Smooth muscle cell (in vitro differentiated cells): ENCODE measurements around the gene ZBTB45. TPM values are rescaled to one million over a fixed set of nuclear protein-coding genes. Genes with fewer than 3 reads are reported as not detected.
A peak's percentile ranks its signal among the peaks of the same experiment; 100 is the strongest.

Source experiments
- DNase-seq: peaks from one replicate; lab custom pipeline; 2025; ENCODE audit not compliant: unreplicated experiment; lab: John Stamatoyannopoulos, UW
- H2AFZ ChIP-seq: fragments of 200-600 bp; sonication (generic); 2 replicates; pipeline ENCODE4 v1.6.0; 2016; ENCODE audit warnings: antibody characterized with exemption, low read depth, mild to moderate bottlenecking
- H3F3A ChIP-seq: fragments of 200-600 bp; sonication (generic); 2 replicates; pipeline ENCODE4 v1.6.0; 2017; ENCODE audit warnings: antibody characterized with exemption, low read depth
- H3K27ac ChIP-seq: fragments of 200-600 bp; sonication (generic); 2 replicates; pipeline ENCODE4 v1.5.1; 2016; ENCODE audit warnings: low read depth, mild to moderate bottlenecking
- H3K27me3 ChIP-seq: fragments of 200-600 bp; sonication (generic); 2 replicates; pipeline ENCODE4 v1.6.1; 2016; ENCODE audit warnings: low read depth, mild to moderate bottlenecking
- H3K36me3 ChIP-seq: fragments of 200-600 bp; sonication (generic); 2 replicates; pipeline ENCODE4 v1.5.1; 2016; ENCODE audit warnings: low read depth
- H3K4me1 ChIP-seq: fragments of 200-600 bp; sonication (generic); 2 replicates; pipeline ENCODE4 v1.5.1; 2016; ENCODE audit warnings: low read depth
- H3K4me2 ChIP-seq: fragments of 200-600 bp; sonication (generic); 2 replicates; pipeline ENCODE4 v1.6.0; 2016; ENCODE audit warnings: mild to moderate bottlenecking
- H3K4me3 ChIP-seq: fragments of 200-600 bp; sonication (generic); 2 replicates; pipeline ENCODE4 v1.5.1; 2016; ENCODE audit warnings: mild to moderate bottlenecking
- H3K79me2 ChIP-seq: fragments of 200-600 bp; sonication (generic); 2 replicates; pipeline ENCODE4 v1.6.0; 2016; ENCODE audit warnings: low read depth, mild to moderate bottlenecking
- H3K9ac ChIP-seq: fragments of 200-600 bp; sonication (generic); 2 replicates; pipeline ENCODE4 v1.6.0; 2016; ENCODE audit warnings: low read depth
- H3K9me3 ChIP-seq: fragments of 200-600 bp; sonication (generic); replicated peaks from 2 replicates; pipeline ENCODE4 v1.5.1; 2016; ENCODE audit warnings: low read depth
- H4K20me1 ChIP-seq: fragments of 200-600 bp; sonication (generic); 2 replicates; pipeline ENCODE4 v1.6.0; 2016; ENCODE audit warnings: low read depth
- CTCF ChIP-seq: fragments of 200-600 bp; sonication (generic); IDR thresholded peaks from 2 replicates; pipeline ENCODE4 v1.5.1; 2017; ENCODE audit warnings: borderline replicate concordance, mild to moderate bottlenecking, antibody characterized with exemption; ENCODE audit not compliant: insufficient read depth, poor library complexity, severe bottlenecking
- WGBS: methylation state at CpG from one replicate; pipeline ENCODE4 v1.1.7; 2016; ENCODE audit warnings: low lambda C conversion rate; 5-methylcytosine and 5-hydroxymethylcytosine counted together
- polyA plus RNA-seq: library from polyadenylated mRNA; unstranded; fragments of >200 nt; fragmentation: Nextera tagmentation; extraction: Ambion mirVana; gene quantifications from 2 replicates; pipeline ENCODE4 v1.2.1, GENCODE V29; 2016
- total RNA-seq: library from RNA; depleted of rRNA; stranded (reverse); fragments of >200 nt; gene quantifications from 2 replicates; pipeline ENCODE4 v1.2.3, GENCODE V29; 2014

The ZBTB45 gene
- total and polyA plus RNA-seq, 2 experiments from 2014 or later: 8.7 to 23.7 TPM

DNA sequence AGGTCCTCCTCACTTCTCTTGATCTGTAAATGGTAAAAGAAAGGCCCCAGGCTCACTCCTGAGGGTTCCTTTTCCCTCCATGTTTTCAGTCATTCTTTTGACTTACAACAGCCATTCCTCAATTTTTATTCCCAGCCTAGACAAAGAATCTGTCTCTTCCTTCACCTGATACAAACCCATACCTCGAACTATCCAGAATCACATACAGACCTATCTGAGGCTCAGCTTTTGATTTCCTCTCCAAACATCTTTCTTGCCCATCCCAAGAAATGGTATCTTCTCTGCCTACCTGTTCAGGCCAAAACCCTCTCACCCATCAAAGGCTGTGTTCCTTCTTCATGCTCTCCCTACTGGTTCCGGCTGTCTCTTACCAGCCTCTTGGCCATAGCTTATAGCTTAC lies 33.0 kb upstream of the ZBTB45 start:
- Histone ChIP-seq H3K36me3 (no peaks in the 10 kb centered on the region), H3K4me1 (peaks cover 19% of the 10 kb centered on the region), H3K79me2 (peaks cover 59% of the 10 kb centered on the region), H3K27ac (peak overlapping the region; percentile 98), H3K27me3 (no peaks in the 10 kb centered on the region), H2AFZ (no peak overlapping the region), H3F3A (peaks cover 32% of the 10 kb centered on the region), H4K20me1 (peaks cover 41% of the 10 kb centered on the region), H3K9me3 (no peaks in the 10 kb centered on the region), H3K4me3 (no peak overlapping the region), H3K9ac (no peak overlapping the region), H3K4me2 (no peak overlapping the region)
- no peak for TF ChIP-seq CTCF
- 93% methylated on average over 2 of the region's 2 CpGs for WGBS
- DNase-seq: no peak

DNA sequence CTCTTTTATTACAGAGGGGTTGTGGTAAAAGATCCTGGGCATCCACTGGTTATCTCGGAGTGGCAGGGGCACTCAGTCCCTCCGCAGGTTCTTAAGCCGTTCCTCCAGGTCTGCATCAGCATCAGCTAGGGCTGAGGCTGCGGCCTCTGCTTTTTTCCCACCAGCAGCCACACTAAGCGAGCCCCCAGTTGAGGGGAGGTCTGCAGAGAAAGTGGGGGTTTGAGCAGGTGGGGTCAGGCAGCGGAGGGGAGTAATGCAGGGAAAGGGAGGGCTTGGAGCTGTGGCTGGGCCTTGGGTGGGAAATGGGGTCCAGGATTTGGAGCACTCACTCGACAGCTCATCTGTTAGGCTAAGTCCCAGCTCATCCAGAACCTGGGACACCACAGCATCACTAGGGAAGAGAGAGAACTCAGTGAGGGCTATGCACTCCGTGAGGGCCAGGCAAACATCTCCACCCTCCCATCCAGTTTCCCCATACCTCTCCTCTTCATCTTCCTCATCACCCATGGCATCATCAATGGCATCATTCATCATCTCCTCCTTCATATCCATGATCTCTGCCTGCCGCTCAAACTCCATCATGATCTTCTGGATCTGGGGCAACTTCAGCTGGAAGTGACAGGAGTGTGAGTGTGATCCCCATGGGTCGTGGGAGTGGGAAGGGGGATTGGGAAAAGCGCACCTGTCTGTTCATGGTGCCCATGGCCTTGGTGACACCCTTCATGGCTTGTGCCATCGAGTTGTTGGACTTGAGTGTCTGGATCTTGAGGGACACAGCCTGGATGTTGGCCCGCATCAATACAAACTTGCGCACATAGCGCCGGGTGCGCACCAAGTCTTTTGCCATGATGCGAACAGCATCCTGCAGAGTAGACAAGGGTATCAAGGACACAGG lies 32.2 kb upstream of the ZBTB45 start:
- Histone ChIP-seq H3F3A (peaks cover 32% of the 10 kb centered on the region), H3K36me3 (no peaks in the 10 kb centered on the region), H3K4me1 (peaks cover 10% of the 10 kb centered on the region), H3K4me2 (no peak overlapping the region), H3K79me2 (peaks cover 59% of the 10 kb centered on the region), H3K27ac (no peak overlapping the region), H2AFZ (no peak overlapping the region), H3K4me3 (no peak overlapping the region), H3K27me3 (no peaks in the 10 kb centered on the region), H4K20me1 (peaks cover 41% of the 10 kb centered on the region), H3K9ac (no peak overlapping the region), H3K9me3 (no peaks in the 10 kb centered on the region)
- DNase-seq: no peak
- TF ChIP-seq CTCF: no peak
- WGBS: 95% methylated on average over 18 of the region's 18 CpGs

GRCh38 chr19:58551123-58551497 lies 31.5 kb upstream of the ZBTB45 start:
- H4K20me1 ChIP-seq: peaks cover 47% of the 10 kb centered on the region
- no peak for TF ChIP-seq CTCF
- WGBS: 88% methylated on average over 1 of the region's 1 CpG
- no peak overlapping the region for H3K27ac ChIP-seq
- H3K79me2 ChIP-seq: peaks cover 59% of the 10 kb centered on the region
- peaks cover 14% of the 10 kb centered on the region for H3K4me1 ChIP-seq
- H3K27me3 ChIP-seq: no peaks in the 10 kb centered on the region
- no peak overlapping the region for H3K4me2 ChIP-seq
- no peaks in the 10 kb centered on the region for H3K36me3 ChIP-seq
- no peak for DNase-seq
- H3K9me3 ChIP-seq: no peaks in the 10 kb centered on the region
- H3F3A ChIP-seq: peaks cover 25% of the 10 kb centered on the region
- H3K9ac ChIP-seq: no peak overlapping the region
- H3K4me3 ChIP-seq: no peak overlapping the region
- no peak overlapping the region for H2AFZ ChIP-seq
